HG03159 (cell line): ENCODE results near the gene ST6GALNAC6.

Experiments used
- ATAC-seq: cut with Tn5 transposase; IDR thresholded peaks from one replicate; pipeline ENCODE4 v1.9.1; 2021; ENCODE audit warnings: mild to moderate bottlenecking, moderate library complexity; ENCODE audit not compliant: unreplicated experiment

The ST6GALNAC6 gene, protein sequence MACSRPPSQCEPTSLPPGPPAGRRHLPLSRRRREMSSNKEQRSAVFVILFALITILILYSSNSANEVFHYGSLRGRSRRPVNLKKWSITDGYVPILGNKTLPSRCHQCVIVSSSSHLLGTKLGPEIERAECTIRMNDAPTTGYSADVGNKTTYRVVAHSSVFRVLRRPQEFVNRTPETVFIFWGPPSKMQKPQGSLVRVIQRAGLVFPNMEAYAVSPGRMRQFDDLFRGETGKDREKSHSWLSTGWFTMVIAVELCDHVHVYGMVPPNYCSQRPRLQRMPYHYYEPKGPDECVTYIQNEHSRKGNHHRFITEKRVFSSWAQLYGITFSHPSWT

DNA sequence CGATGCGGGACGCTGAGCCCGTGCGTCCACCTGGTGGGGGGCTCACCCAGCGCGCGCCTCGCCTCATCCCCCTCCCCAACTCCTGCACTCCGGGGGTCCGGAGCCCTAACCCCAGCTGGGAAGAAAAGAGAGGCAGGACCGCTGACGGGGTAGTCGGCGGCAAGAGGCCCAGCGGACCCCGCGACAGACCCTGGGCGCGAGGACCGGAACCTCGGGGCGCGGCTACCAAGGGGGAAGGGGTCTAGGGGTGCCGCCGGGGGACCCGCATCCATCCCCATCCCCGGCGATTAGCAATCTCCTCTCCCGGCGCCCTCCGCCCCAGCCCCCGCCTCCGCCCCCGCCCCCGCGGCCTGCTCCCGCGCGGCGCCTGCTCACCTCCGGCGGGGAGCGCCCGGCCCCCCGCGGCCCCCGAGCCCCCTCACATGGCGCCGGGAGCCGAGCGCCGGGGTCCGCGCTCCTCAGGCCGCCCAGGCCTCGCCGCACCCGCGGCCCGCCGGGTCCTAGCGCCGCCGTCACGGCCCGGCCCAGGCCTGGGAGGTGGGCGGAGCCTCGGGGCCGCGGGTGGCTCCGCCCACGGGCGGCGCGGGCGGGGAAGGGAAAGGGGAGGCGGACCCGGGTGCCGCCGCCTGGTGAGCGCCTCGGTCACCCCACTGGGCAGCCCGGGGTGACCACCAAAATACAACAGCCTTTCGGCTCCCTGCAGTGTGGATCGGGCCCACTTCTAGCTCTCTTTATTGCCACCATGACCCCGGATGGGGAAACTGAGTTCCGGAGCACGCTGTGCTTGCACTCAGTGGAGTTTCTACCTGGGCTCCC is at the start of gene ST6GALNAC6:
ST6GALNAC6 (minus strand) TSS at position 476 of the 816 bp plus-strand sequence. CDS start 1,622 bp downstream, outside the sequence.
- ATAC-seq: peak; percentile 61

DNA sequence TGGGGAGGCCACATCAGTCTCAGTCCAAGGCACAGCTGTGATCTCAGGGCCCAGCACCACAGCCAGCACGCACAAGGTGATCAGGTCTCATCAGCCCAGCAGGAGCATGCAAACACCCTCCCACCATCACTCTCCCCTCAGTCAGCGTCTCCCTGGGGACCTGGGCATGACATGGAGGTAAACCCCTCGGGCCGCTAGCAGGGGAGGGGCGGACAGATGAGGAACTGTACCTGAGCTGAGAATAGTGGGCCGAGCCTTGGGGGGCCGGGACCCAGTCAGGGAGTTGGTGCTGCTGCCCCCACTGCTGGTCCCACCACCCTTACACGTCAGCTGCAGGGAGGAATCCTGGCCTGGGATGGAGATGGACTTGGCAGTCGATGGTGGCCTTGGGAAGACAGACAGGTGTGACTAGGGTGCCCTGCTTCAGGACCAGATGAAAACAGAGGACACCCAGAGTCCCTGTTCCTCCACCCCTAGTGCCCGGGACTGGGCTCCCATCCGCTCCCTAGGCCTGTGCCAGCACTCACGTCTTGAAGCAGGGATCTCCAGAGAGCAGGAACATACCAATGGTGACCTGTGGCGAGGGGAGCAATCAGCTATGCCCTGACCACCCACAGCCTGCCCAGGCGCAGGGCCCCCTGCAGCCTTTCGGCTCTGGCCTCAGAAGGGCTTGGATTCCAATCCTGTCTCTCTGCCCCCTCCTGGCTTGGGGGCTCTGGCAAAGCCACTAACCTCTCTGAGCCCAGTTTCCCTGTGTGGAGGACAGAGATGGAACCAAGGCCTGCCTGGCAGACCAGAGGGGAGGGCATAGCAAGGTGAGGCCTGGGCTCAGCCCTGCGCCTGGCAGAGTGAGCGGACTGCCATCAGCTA is 48.7 kb upstream of the ST6GALNAC6 start:
- no peak for ATAC-seq

GRCh38 chr9:127946728-127947127 is 47.3 kb upstream of the ST6GALNAC6 start:
- ATAC-seq: no peak

- ATAC-seq: no peak
These were observed 46.5 kb upstream of the ST6GALNAC6 start for GRCh38 chr9:127945942-127946341.

DNA sequence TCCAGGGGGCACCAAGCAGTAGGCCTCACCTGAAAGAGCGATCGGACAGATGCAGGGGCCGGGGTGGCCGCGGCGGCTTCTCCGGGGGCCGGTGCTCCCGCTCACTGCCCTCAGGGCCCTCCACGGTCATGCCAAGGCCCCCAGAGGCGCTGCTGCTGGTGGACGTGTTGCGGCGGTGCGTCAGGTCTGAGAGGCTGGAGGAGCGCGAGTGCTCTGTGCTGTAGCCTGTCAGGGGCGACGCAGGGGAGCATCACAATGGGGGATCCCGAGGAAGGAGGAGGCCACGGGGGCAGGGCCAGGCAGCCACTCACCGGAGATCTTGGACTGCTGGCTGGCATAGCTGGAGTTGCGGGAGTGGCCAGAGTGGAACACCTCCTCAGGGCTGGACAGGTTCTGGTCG is 45.9 kb upstream of the ST6GALNAC6 start:
- ATAC-seq: no peak

- ATAC-seq: no peak
These were observed 45.3 kb upstream of the ST6GALNAC6 start for GRCh38 chr9:127944586-127945218.

- ATAC-seq: peak; percentile 52
These were observed 44.3 kb upstream of the ST6GALNAC6 start for GRCh38 chr9:127943731-127944144.

GRCh38 chr9:127943011-127943662 is 43.7 kb upstream of the ST6GALNAC6 start:
- ATAC-seq: no peak

DNA sequence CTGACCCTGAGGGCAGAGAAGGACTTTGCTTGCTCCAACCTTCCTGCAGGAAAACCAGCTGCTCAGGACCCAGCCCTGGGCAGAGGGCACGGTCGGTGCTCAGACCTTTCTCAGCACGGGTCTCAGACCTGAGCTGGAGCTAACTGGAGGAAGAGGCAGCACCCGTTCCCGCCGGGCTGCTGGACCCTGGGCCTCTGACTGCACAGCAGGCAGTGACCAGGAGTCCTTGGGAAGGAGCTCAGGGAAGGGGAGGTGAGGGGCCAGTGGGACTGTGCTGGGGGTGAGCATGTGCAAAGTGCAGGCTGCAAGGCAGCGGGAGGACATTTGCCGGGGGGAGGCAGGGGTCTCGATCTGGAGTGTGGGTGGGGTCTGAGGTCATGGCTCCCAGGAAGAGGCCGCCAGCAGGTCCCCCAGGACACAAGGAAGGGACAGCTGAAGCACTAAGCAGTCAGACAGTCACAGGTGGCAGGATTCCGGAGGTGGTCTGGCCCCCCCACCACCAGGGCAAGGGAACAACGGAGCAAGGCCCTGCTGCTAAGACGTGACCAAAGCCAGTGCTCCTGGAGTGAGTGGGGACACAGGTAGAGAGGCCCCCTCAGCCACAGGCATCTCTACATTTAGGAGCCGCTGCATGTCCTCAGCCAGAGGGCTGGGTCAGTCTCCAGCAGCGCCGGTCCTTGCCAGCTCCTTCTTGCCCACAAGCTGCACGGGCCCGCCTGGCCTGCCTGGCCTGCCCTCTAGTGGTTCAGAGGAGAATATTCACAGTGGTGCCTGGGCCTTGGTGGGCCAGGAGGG is 43.0 kb upstream of the ST6GALNAC6 start:
- ATAC-seq: no peak

GRCh38 chr9:127941961-127942215 is 42.5 kb upstream of the ST6GALNAC6 start:
- no peak for ATAC-seq

DNA sequence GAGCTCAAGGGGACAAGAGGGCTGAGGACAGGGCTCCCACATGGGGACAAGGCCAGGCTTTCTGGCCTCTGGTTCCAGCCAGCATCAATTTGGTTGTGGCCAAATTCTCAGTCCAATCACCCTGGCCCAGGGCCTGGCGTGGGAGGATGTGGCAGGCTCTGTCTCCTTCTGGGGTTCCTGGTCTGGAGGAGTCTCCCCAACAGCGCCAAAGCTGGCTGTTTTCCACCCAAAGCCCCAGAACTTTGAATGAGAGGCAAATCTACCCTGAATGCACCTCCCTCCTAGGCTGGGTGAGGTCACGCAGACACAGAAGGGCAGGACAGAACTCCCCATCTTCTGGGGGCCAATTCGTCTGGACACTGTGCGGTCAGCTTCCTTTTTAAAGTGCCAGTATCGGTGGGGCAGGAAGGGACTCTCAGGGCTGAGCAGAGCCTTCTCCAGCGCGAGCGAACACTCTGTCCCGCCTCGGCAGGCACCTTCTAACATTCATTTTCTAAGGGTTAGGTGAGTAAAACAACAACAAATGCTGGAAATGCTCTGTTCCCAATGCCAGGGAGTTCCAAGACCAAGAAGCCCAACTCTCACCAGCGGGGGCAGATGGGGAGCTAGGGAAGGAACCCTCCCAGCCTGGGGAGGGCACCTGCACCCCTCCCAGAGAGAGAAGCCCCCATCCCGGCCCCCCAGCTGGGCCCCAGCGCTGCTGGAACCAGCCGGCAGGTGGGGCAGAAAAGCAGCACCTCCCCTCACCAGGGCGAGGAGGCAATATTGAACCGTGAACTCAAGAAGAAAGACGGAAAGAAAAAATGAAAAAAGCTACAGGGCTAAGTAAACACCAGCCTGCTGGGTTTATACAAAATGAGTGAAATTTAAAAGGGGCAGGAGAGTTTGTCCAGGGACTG is 41.9 kb upstream of the ST6GALNAC6 start:
- ATAC-seq: no peak

GRCh38 chr9:127940593-127940992 is 41.2 kb upstream of the ST6GALNAC6 start:
- ATAC-seq: no peak

GRCh38 chr9:127938298-127938690 is 38.9 kb upstream of the ST6GALNAC6 start:
- ATAC-seq: no peak

GRCh38 chr9:127937388-127938297 is 38.2 kb upstream of the ST6GALNAC6 start, which contains the start of gene DPM2:
TSS of gene DPM2 (minus strand) at chr9:127937854. CDS start at chr9:127937820, 34 bp downstream.
- peak; percentile 83 for ATAC-seq

GRCh38 chr9:127937056-127937387 is 37.6 kb upstream of the ST6GALNAC6 start:
- ATAC-seq: no peak

GRCh38 chr9:127936347-127936852 is 37.0 kb upstream of the ST6GALNAC6 start:
- no peak for ATAC-seq

DNA sequence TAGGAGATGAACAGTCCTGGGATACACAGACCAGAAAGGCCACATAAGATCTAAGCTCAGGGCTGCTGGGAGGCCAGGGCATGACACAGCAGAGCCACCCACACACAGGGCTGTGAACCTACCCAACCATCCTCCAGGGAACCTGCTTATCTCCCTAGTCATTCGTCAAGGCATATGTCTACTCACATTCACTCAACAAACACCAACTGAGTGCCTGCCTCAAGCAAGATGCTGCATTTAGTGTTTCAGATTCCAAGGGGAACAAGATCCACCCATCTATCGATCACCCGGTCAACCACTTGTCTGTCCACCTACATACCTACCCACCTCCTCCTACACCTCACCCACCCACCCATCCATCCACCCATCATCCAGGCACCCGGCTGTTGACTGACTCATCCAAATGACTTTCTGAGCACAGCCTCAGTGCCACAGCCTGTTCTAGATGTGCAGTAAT is 36.4 kb upstream of the ST6GALNAC6 start:
- no peak for ATAC-seq
